ENCODE results near the gene LCE3C. TPM values are rescaled to one million over a fixed set of nuclear protein-coding genes. Genes with fewer than 3 reads are reported as not detected.

Gene LCE3C
- total and polyA plus RNA-seq, 2 experiments from 2014 or later, result not detected

DNA sequence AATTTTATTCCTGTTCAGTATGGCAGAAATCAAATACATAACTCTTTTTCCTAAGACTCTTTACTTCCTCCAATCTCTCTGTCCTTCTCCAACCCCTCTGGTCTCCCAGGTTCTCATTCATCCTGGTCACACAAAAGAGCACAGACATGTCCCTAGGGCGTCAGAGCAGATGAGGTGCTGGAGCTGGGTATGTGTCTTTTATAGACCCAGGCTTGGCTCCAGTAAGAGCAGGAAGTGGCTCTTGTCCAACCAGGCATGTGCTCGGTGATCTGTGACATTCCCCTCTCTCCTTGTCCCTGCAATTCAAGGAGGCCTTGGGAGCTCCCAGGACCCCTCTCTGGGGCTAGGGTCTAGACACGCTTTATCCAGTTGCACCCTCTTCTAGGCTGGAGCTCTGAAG is 45.1 kb downstream of the LCE3C start:
- ATAC-seq (no peak), DNase-seq (ENCODE audit: low spot score) (no peak)
- Histone ChIP-seq H3F3A (replicated peaks; ENCODE audit: low read depth) (no peaks in the 10 kb centered on the region), H2AFZ (no peak overlapping the region), H3K9me2 (ENCODE audit: insufficient read depth) (peaks cover 10% of the 10 kb centered on the region), H4K20me1 (replicated peaks; ENCODE audit: insufficient read depth) (no peaks in the 10 kb centered on the region), H3K4me2 (no peak overlapping the region), H3K79me2 (replicated peaks; ENCODE audit: insufficient read depth) (no peaks in the 10 kb centered on the region), H3K27ac (ENCODE audit: low read depth) (no peak overlapping the region), H3K4me3 (no peak overlapping the region), H3K36me3 (ENCODE audit: insufficient read depth) (no peaks in the 10 kb centered on the region), H3K4me1 (ENCODE audit: insufficient read depth) (no peaks in the 10 kb centered on the region), H3K27me3 (ENCODE audit: insufficient read depth) (no peaks in the 10 kb centered on the region)
- Mint-ChIP-seq H3K9me3 (no peaks in the 10 kb centered on the region), H3K4me3 (no peak overlapping the region), H3K4me1 (no peaks in the 10 kb centered on the region), H3K36me3 (ENCODE audit: low read depth) (no peaks in the 10 kb centered on the region), H3K27me3 (ENCODE audit: insufficient read depth, low read depth, poor library complexity) (no peaks in the 10 kb centered on the region), H3K27ac (no peak overlapping the region)
- TF ChIP-seq ZNF114 (CRISPR knock-in tag; IDR thresholded peaks at IDR 0.05) (no peak), POLR2AphosphoS5 (IDR thresholded peaks at IDR 0.05; ENCODE audit: low read depth) (no peak), REST (IDR thresholded peaks at IDR 0.05; ENCODE audit: unreplicated experiment) (no peak), NANOG (IDR thresholded peaks at IDR 0.05; ENCODE audit: borderline replicate concordance) (no peak), EZH2phosphoT487 (IDR thresholded peaks at IDR 0.05; ENCODE audit: unreplicated experiment) (no peak), EZH2 (IDR thresholded peaks at IDR 0.05; ENCODE audit: low read depth, unreplicated experiment) (no peak), STAT1 (IDR thresholded peaks at IDR 0.05; ENCODE audit: unreplicated experiment) (no peak), JUNB (IDR thresholded peaks at IDR 0.05; ENCODE audit: unreplicated experiment) (no peak), ZNF331 (CRISPR knock-in tag; IDR thresholded peaks at IDR 0.05; ENCODE audit: low read depth) (no peak), CREB1 (CRISPR knock-in tag; IDR thresholded peaks at IDR 0.05; ENCODE audit: low read depth) (no peak)
- TF ChIP-seq, protein P1, sequence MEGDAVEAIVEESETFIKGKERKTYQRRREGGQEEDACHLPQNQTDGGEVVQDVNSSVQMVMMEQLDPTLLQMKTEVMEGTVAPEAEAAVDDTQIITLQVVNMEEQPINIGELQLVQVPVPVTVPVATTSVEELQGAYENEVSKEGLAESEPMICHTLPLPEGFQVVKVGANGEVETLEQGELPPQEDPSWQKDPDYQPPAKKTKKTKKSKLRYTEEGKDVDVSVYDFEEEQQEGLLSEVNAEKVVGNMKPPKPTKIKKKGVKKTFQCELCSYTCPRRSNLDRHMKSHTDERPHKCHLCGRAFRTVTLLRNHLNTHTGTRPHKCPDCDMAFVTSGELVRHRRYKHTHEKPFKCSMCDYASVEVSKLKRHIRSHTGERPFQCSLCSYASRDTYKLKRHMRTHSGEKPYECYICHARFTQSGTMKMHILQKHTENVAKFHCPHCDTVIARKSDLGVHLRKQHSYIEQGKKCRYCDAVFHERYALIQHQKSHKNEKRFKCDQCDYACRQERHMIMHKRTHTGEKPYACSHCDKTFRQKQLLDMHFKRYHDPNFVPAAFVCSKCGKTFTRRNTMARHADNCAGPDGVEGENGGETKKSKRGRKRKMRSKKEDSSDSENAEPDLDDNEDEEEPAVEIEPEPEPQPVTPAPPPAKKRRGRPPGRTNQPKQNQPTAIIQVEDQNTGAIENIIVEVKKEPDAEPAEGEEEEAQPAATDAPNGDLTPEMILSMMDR (conservative IDR thresholded peaks at IDR 0.05; ENCODE audit: low read depth in 2 of 2), result no peak
- TF ChIP-seq, protein P2, sequence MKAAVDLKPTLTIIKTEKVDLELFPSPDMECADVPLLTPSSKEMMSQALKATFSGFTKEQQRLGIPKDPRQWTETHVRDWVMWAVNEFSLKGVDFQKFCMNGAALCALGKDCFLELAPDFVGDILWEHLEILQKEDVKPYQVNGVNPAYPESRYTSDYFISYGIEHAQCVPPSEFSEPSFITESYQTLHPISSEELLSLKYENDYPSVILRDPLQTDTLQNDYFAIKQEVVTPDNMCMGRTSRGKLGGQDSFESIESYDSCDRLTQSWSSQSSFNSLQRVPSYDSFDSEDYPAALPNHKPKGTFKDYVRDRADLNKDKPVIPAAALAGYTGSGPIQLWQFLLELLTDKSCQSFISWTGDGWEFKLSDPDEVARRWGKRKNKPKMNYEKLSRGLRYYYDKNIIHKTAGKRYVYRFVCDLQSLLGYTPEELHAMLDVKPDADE (IDR thresholded peaks at IDR 0.05), result no peak
- TF ChIP-seq, protein P3, sequence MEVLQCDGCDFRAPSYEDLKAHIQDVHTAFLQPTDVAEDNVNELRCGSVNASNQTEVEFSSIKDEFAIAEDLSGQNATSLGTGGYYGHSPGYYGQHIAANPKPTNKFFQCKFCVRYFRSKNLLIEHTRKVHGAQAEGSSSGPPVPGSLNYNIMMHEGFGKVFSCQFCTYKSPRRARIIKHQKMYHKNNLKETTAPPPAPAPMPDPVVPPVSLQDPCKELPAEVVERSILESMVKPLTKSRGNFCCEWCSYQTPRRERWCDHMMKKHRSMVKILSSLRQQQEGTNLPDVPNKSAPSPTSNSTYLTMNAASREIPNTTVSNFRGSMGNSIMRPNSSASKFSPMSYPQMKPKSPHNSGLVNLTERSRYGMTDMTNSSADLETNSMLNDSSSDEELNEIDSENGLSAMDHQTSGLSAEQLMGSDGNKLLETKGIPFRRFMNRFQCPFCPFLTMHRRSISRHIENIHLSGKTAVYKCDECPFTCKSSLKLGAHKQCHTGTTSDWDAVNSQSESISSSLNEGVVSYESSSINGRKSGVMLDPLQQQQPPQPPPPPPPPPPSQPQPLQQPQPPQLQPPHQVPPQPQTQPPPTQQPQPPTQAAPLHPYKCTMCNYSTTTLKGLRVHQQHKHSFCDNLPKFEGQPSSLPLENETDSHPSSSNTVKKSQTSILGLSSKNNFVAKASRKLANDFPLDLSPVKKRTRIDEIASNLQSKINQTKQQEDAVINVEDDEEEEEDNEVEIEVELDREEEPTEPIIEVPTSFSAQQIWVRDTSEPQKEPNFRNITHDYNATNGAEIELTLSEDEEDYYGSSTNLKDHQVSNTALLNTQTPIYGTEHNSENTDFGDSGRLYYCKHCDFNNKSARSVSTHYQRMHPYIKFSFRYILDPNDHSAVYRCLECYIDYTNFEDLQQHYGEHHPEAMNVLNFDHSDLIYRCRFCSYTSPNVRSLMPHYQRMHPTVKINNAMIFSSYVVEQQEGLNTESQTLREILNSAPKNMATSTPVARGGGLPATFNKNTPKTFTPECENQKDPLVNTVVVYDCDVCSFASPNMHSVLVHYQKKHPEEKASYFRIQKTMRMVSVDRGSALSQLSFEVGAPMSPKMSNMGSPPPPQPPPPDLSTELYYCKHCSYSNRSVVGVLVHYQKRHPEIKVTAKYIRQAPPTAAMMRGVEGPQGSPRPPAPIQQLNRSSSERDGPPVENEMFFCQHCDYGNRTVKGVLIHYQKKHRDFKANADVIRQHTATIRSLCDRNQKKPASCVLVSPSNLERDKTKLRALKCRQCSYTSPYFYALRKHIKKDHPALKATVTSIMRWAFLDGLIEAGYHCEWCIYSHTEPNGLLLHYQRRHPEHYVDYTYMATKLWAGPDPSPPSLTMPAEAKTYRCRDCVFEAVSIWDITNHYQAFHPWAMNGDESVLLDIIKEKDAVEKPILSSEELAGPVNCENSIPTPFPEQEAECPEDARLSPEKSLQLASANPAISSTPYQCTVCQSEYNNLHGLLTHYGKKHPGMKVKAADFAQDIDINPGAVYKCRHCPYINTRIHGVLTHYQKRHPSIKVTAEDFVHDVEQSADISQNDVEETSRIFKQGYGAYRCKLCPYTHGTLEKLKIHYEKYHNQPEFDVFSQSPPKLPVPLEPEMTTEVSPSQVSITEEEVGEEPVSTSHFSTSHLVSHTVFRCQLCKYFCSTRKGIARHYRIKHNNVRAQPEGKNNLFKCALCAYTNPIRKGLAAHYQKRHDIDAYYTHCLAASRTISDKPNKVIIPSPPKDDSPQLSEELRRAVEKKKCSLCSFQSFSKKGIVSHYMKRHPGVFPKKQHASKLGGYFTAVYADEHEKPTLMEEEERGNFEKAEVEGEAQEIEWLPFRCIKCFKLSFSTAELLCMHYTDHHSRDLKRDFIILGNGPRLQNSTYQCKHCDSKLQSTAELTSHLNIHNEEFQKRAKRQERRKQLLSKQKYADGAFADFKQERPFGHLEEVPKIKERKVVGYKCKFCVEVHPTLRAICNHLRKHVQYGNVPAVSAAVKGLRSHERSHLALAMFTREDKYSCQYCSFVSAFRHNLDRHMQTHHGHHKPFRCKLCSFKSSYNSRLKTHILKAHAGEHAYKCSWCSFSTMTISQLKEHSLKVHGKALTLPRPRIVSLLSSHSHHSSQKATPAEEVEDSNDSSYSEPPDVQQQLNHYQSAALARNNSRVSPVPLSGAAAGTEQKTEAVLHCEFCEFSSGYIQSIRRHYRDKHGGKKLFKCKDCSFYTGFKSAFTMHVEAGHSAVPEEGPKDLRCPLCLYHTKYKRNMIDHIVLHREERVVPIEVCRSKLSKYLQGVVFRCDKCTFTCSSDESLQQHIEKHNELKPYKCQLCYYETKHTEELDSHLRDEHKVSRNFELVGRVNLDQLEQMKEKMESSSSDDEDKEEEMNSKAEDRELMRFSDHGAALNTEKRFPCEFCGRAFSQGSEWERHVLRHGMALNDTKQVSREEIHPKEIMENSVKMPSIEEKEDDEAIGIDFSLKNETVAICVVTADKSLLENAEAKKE (CRISPR knock-in tag; IDR thresholded peaks at IDR 0.05), result no peak

Data from GM23338 (cell line).